Activated naive CD4-positive, alpha-beta T cell treated with anti-CD3 and anti-CD28 coated beads, Interleukin-2, amount 50 U/mL, for 72 hours (primary cell): ENCODE data around the gene PHLPP2. TPM values are rescaled to one million over a fixed set of nuclear protein-coding genes. Genes with fewer than 3 reads are reported as not detected.

ENCODE experiments used
- ATAC-seq, 2 donors: fragments of 150-1000 bp; cut with Tn5 transposase; 2 replicates each; pipeline ENCODE4 v1.10.0; 2021; ENCODE audit warnings: mild to moderate bottlenecking in 2 of 2, moderate library complexity in 2 of 2
- DNase-seq, 2 donors: peaks; one replicate each; pipeline ENCODE4 v3.0.0; 2021 to 2022; ENCODE audit warnings: low spot score in 2 of 2
- H3K27ac Mint-ChIP-seq, 2 donors: one replicate each; pipeline ENCODE4 v1.8.0; 2022; ENCODE audit warnings: mild to moderate bottlenecking in 2 of 2, mixed read lengths in 2 of 2
- H3K36me3 Mint-ChIP-seq, 2 donors: one replicate each; pipeline ENCODE4 v1.8.0; 2022; ENCODE audit warnings: mixed read lengths in 2 of 2
- H3K9me3 Mint-ChIP-seq, 2 donors: one replicate each; pipeline ENCODE4 v1.8.0; 2022; ENCODE audit warnings: mixed read lengths in 2 of 2
- total RNA-seq, 2 donors: library from RNA; stranded (reverse); gene quantifications; one replicate each; pipeline ENCODE4 v1.2.3, GENCODE V29; 2022

Gene PHLPP2
- total RNA-seq, 2 donors from 2014 or later = 6.4 to 9.4 TPM

- ATAC-seq (no peak), DNase-seq (no peak)
- H3K36me3 Mint-ChIP-seq = no peaks in the 10 kb centered on the region
- no peak overlapping the region for H3K27ac Mint-ChIP-seq
- no peaks in the 10 kb centered on the region for H3K9me3 Mint-ChIP-seq
These were observed 2.2 kb upstream of the PHLPP2 start for GRCh38 chr16:71726476-71727315.

- Mint-ChIP-seq H3K9me3 (no peaks in the 10 kb centered on the region), H3K36me3 (no peaks in the 10 kb centered on the region), H3K27ac (peak overlapping the region in 1 of 2 donors; percentile 72)
- DNase-seq (peak; percentile 81 to 84), ATAC-seq (peak; percentile 84)
These were observed 773 bp downstream of the PHLPP2 start for GRCh38 chr16:71723537-71724319.

GRCh38 chr16:71722801-71723536 is 1.5 kb downstream of the PHLPP2 start:
- Mint-ChIP-seq H3K27ac (peak overlapping the region; percentile 78 to 94), H3K9me3 (no peaks in the 10 kb centered on the region), H3K36me3 (no peaks in the 10 kb centered on the region)
- DNase-seq (peak; percentile 66 to 77), ATAC-seq (peak; percentile 52 to 54)

- H3K9me3 Mint-ChIP-seq = no peaks in the 10 kb centered on the region
These were observed 3.3 kb downstream of the PHLPP2 start for GRCh38 chr16:71721066-71721740.

GRCh38 chr16:71712501-71712900 is 12.0 kb downstream of the PHLPP2 start:
- no peaks in the 10 kb centered on the region for H3K9me3 Mint-ChIP-seq
- H3K27ac Mint-ChIP-seq = no peak overlapping the region
- DNase-seq = no peak
- ATAC-seq = no peak
- no peaks in the 10 kb centered on the region for H3K36me3 Mint-ChIP-seq

More at GRCh38 chr16:71721066-71721740, 3.3 kb downstream of the PHLPP2 start:
- ATAC-seq = no peak
- DNase-seq = no peak
- Mint-ChIP-seq H3K36me3 (no peaks in the 10 kb centered on the region), H3K27ac (no peak overlapping the region)

- ATAC-seq (peak; percentile 47 to 62), DNase-seq (no peak)
- Mint-ChIP-seq H3K27ac (no peak overlapping the region), H3K9me3 (no peaks in the 10 kb centered on the region), H3K36me3 (no peaks in the 10 kb centered on the region)
These were observed 12.7 kb downstream of the PHLPP2 start for GRCh38 chr16:71711789-71712188.

DNA sequence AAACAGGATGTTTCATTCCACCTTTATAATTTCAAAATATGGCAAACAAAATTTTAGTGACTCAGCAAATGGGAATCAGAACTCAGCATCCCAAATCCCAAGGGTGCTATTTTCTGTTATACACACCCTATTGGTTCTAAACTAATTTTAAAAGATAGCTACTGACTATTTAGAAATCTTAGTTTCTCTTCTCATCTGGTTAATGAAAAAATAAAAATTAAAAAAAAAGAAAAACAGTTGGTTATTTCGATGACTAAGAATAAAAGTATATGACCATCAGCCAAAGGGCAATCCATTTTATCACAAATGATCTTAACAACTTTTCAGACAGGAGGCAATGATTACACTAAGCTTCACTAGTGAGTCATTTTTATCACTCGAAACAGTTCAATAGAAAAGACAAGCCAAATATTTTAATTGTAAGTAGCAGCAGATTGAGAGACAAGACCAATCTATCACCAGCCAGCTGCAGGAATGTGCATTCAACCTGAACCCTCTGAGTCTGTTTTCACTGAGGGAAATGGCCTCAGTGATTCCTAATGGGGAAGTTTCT is 15.2 kb downstream of the PHLPP2 start:
- ATAC-seq (no peak), DNase-seq (no peak)
- Mint-ChIP-seq H3K27ac (no peak overlapping the region), H3K9me3 (no peaks in the 10 kb centered on the region), H3K36me3 (no peaks in the 10 kb centered on the region)

- H3K9me3 Mint-ChIP-seq = no peaks in the 10 kb centered on the region
These were observed 15.8 kb downstream of the PHLPP2 start for GRCh38 chr16:71708696-71709095.

GRCh38 chr16:71707199-71707598 is 17.3 kb downstream of the PHLPP2 start:
- no peaks in the 10 kb centered on the region for H3K9me3 Mint-ChIP-seq
- DNase-seq (no peak), ATAC-seq (no peak)
- peak overlapping the region in 1 of 2 donors; percentile 77 for H3K27ac Mint-ChIP-seq
- no peaks in the 10 kb centered on the region for H3K36me3 Mint-ChIP-seq

More at GRCh38 chr16:71708696-71709095, 15.8 kb downstream of the PHLPP2 start:
- no peak overlapping the region for H3K27ac Mint-ChIP-seq
- DNase-seq = no peak
- no peaks in the 10 kb centered on the region for H3K36me3 Mint-ChIP-seq
- no peak for ATAC-seq

DNA sequence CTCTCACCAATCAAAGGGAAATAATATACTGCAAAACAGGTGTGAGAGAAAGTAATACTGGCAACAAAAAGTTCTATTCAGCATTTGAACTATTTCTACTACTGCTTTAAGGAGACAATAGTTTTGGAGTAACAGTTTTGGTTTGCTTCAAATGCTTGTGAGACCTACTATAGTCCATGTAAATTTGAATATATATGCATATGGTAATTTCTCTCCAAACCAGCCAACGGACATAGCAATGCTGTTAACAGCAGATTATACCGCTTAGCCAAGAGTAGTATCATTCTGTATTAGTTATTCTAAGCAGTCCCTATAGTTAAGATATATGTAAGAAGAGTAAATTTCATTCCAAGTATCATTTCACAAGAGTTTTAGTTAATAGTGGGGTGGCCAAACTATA is 18.5 kb downstream of the PHLPP2 start:
- Mint-ChIP-seq H3K36me3 (no peaks in the 10 kb centered on the region), H3K9me3 (no peaks in the 10 kb centered on the region), H3K27ac (no peak overlapping the region)
- no peak for ATAC-seq
- no peak for DNase-seq

- Mint-ChIP-seq H3K27ac (no peak overlapping the region), H3K36me3 (no peaks in the 10 kb centered on the region), H3K9me3 (no peaks in the 10 kb centered on the region)
- DNase-seq (no peak), ATAC-seq (no peak)
These were observed 21.2 kb downstream of the PHLPP2 start for GRCh38 chr16:71703333-71703732.

DNA sequence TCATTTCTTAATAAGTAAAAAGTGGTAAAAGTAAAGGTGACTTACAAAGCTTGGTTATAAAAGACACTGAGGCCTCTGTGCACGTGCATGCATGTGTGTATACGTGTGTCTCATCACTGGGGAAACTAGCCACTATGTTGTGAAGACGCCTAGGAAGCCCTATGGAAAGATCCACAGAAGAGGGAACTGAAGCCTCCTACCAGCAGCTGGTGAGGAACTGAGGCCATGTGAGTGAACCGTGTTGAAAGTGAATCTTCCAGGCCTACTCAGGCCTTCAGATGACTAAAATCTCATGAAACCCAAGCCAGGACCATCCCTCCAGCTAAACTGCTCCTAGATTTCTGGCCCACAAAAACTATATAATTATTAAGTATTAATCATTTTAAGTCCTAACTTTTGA is 23.7 kb downstream of the PHLPP2 start:
- no peak overlapping the region for H3K27ac Mint-ChIP-seq
- H3K9me3 Mint-ChIP-seq = no peaks in the 10 kb centered on the region
- ATAC-seq (no peak), DNase-seq (no peak)
- H3K36me3 Mint-ChIP-seq = no peaks in the 10 kb centered on the region

DNA sequence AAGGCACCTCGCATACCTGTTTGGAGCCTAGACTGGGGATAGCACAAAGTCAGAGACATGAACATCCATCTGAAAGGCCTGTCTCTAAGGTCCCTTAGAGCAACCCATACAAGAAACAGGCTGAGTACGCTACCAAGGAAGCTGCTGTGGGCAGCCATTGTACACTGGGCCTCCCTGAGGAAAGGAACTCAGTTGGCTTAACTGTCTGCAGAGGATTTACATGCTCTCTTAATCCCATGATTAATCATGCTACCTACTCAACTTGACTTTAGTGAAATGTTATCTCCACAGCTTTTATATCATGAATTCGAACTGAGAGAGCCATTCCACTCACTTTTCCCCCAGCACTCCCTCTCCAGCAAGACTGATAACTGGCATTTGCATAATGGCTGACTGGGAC is 26.0 kb downstream of the PHLPP2 start:
- Mint-ChIP-seq H3K36me3 (no peaks in the 10 kb centered on the region), H3K27ac (peak overlapping the region in 1 of 2 donors; percentile 11), H3K9me3 (no peaks in the 10 kb centered on the region)
- DNase-seq (no peak), ATAC-seq (no peak)

GRCh38 chr16:71693164-71693563 is 31.3 kb downstream of the PHLPP2 start:
- Mint-ChIP-seq H3K36me3 (no peaks in the 10 kb centered on the region), H3K9me3 (no peaks in the 10 kb centered on the region), H3K27ac (no peak overlapping the region)
- ATAC-seq (no peak), DNase-seq (no peak)

DNA sequence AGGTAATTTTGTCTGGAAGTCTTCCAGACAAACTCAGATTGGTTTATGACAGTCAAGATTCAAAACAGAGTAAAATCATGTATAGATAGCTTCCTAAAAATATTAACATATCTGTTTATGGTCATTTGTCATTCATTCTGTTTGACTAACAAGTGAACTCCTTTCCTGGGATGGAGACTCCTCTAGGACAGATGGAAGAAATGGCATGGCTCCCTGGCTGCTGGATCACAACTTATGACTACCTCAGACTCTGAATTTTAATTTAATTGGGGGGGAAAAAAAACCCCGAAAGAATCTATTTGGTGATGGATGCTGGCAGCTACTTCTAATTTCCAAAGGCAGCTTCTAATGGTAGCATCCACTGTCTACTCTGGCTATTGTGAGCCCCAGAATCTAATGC is 34.6 kb downstream of the PHLPP2 start:
- no peaks in the 10 kb centered on the region for H3K9me3 Mint-ChIP-seq
- H3K27ac Mint-ChIP-seq = no peak overlapping the region
- ATAC-seq (no peak), DNase-seq (no peak)
- peaks cover 0 to under 1% of the 10 kb centered on the region in 2 donors for H3K36me3 Mint-ChIP-seq

GRCh38 chr16:71687861-71688260 is 36.6 kb downstream of the PHLPP2 start:
- ATAC-seq (no peak), DNase-seq (no peak)
- Mint-ChIP-seq H3K36me3 (peaks cover 5 to 9% of the 10 kb centered on the region in 2 donors), H3K9me3 (no peaks in the 10 kb centered on the region), H3K27ac (no peak overlapping the region)
